HG02852 (cell line): ENCODE data around the gene CLDND2.
"Not testable (repeated sequence)": the region's sequence is repeated elsewhere in the genome, so short reads cannot be mapped to it uniquely, and the experiment has no call there.

ENCODE experiments used
- ATAC-seq: cut with Tn5 transposase; IDR thresholded peaks from one replicate; pipeline ENCODE4 v1.9.1; 2021; ENCODE audit warnings: mild to moderate bottlenecking, moderate library complexity; ENCODE audit not compliant: unreplicated experiment

CLDND2 gene, protein sequence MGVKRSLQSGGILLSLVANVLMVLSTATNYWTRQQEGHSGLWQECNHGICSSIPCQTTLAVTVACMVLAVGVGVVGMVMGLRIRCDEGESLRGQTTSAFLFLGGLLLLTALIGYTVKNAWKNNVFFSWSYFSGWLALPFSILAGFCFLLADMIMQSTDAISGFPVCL

DNA sequence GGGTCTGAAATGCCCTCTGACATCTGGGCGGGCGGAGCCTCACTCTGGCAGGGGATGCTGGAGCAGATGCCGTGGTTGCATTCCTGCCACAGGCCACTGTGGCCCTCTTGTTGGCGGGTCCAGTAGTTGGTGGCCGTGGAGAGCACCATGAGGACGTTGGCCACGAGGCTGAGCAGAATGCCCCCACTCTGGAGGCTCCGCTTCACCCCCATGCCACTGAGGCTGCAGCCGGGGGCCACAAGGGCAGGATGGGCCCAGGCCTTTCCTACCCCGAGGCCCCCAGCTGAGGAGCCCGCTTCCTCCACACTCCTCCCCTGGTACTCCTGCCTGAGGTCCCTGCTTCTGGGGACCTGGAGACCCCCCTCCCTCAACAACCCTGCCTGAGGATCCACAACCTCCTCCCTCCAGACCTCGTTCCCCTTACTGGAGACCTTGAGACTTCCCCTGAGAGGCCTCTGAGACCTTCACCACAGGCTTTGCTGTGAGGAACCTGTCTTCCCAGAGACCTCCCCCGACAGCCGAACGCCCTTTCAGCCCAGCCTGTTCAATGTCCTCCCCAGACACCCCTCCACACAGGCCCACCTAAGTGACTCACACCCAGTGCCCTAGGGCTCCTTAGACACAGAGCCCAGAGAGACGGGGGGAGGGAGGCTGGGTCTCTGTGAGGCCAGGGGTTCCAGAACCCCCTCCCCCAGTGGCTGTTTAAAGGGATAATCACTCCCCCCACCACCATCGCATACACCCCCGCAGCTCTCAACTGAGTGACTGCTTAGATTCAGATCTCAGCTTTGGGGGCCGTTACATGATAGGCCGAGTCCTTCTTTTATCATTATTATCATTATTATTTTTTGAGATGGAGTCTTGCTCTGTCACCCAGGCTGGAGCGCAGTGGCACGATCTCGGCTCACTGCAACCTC is at the start of gene CLDND2:
CLDND2 (minus strand) TSS at position 638 of the 917 bp plus-strand sequence; CDS start at position 212, 426 bp downstream.
- no peak for ATAC-seq

DNA sequence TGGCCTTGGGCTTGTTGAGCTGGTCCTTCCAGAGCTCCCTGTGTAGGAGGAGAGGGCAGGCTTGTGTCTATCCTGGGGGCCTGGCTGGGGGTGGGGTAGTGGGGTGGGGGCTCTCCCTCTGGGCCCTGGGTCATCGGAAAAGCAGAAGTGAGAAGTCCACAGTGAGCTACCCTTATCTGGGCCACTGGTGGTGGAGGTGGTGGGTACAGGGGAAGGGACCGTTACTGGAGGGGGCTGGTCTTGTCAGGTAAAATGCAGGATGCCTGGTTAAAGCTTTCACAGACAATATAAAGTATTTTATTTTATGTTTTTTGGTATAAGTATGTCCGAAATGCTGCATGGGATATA is 49.0 kb upstream of the CLDND2 start:
- ATAC-seq, result peak; percentile 24

DNA sequence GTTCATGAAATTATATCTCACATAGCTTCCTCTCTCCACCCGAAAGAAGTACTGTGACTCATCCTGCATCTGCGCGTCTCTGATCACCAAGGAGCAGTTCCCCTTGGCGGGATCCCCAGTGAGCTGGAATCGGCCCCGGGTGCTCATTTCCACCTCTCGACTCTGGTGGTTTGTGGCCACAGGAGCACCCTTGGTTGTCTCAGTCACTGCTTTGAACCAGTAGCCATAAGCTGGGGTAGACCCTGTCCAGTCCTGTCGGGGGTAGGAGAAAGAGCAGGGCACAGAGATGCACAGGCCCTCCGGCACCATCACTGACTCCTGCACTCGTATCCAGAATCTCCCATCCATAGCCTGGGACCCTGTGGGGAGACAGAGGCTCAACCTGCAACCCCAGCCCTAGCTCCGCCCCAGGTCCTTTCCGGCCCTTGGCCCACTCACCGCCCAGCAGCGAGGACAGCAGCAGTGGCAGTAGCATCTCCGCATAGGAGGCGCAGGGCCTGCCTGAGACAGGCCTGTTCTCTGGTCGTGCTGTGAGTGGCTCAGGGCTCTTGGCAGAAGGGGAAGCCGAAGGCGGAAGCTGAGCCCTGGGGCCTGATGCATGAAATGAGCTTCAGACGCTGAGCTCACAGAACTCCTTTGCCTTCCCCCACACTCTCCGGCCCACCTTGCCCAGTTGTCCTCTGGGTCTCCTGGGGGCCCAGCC is 48.5 kb upstream of the CLDND2 start, which contains the start of gene SIGLEC10:
SIGLEC10 (minus strand) TSS at position 536 of the 703 bp plus-strand sequence; CDS start at position 475, 61 bp downstream.
- ATAC-seq, result peak; percentile 66

DNA sequence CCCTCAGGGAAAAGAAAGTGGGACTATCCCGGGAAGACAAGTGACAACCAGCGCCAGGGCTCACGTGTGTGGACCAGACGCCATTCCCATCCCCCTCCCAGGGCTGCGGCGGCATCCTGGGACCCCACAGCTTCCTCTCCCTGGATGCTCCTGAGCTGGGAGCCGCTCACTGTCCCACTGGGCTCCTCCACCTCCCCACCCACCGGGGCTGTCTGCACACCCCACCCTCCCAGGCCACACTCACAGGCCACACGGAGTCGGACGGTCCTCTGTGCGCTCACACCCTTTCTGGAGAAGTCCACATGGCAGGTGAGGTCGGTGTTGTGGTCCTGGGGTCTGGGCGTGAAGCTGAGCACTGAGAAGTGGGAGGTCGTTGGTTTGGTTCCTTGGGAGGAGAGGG is 47.6 kb upstream of the CLDND2 start:
- ATAC-seq, result not testable (repeated sequence)

DNA sequence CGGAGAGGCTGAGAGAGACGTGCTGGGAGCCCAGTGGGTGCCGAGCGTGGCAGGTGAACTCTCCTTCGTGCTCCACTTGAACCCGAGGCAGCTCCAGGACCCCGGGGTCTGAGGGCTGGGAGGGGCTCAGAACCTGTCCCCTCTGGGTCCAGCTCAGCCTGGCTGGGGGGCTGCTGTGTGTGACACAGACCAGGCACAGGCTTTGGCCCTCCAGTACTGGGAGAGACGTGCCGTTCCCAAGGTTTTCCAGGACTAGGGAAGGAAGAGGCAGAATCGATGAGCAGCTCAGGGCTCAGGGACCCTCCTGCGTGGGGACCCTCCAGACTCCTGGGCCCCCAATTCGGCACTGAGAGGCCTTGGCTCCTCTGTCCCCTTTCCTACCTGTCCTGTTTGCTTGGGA is 46.4 kb upstream of the CLDND2 start:
- ATAC-seq, result no peak

DNA sequence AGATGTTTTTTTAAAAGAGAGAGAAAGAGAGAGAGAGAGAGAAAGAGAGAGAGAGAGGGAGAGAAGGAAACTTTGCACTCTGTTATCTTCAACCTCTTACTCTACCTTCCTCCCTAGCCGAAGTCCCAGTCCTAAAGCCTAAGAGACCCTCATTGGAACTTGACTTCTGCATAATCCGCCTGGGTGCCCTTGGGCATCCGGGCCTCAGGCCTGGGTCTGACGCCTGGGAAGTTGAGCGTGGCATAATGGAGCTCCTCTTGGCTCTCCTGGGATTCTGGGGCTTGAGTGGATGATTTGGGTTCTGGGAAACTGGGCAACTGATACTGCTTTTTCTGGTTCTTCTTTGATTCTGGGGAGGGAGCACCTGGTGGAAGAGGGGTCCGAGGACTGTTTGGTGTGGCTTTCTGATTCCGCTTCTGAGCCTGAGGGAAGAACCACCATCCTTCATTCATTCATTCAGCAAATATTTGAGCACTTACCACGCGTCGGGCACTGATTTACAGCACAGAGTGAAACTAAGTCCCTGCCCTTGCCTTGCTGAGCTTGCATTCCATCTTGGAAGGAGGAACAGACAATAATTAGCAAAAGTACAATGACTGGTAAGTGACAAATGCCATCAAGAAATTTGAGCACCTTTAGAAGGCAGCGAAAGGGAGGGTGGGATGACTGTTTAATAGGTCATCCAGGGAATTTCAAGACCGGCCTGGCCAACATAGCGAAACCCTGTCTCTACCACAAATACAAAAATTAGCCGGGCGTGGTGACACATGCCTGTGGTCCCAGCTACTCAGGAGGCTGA is 42.3 kb upstream of the CLDND2 start:
- no peak for ATAC-seq

DNA sequence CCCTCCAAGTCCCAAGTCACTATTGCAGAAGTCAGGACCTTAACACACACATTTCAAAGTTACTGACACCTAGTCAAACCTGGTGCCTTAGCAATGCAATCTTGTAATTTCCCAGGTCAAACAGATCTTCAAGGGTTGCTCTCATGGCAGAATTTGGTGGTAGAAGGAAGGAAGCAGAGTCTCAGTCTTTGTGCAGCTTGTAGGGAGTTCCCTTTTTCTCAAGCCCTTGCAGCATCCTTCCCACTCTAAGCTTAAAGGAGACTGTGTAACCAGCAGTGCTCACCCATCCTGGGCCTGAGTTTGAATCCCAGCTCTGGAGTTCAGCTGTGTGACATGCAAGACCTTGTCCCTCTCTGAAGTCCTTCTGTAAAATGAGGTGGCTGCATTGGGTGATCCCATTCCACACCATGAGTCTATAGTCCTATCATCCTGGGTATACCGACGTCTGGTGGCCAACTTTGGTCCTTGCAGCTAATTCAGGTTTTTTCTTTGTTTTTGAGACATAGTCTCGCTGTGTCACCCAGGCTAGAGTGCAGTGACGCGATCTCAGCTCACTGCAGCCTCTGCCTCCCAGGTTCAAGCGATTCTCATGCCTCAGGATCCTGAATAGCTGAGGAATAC is 38.8 kb upstream of the CLDND2 start:
- ATAC-seq, result no peak

DNA sequence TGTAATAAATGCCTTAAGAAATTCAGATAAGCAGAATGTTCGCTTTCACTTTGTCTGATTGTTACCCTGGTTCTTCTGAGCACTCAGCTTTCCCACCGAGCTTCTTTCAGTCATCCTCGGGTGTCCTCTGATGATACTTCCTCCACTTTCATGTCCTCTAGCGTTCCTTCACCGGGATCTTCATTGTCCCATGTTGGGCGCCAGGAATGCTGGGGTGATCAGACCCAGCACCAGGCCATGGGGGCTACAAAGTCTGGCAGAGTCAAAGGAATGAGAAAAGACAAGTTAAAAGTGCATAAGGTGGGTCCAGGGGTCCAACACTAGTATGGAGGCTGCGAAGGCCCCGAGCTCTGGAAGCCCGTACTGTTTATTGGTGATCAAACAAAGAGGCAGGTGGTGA is 33.3 kb upstream of the CLDND2 start:
- ATAC-seq, result no peak

DNA sequence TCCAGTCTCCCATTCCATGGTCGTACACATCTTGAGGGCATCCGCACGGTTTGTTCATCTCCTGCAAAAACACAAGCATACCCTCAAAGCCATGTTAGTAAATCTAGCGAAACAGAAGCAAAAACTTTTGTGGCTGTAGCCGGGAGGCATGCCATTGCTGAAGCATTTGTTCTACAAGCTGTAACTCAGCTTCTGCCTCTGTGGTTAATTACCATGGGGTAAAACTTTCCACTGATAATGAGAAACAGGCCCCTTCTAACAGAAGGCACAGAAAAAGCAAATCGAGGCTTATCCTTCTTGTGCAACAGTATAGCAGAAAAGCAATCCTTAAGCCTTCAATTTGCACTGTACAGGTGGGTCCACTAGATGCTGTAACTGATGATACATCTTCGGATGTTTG is 31.1 kb upstream of the CLDND2 start:
- not testable (repeated sequence) for ATAC-seq

DNA sequence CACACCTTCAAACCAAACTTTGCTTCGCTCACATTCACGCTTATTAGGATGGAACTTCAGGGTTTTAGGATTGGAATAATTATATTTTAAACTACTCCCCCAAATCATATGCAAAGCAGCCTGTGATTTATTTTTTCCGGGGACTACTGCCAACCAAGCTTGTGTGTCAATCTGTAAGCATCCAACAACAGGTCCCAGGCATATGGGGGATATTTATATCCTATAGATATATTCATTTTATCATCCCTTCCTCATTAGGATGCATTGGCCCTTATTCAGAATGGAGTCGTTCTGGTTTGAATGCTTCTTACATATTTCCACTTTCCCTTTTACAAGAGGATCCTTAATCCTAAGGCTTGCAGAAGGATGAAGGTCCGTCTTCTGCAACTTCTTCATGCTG is 30.4 kb upstream of the CLDND2 start:
- no peak for ATAC-seq

DNA sequence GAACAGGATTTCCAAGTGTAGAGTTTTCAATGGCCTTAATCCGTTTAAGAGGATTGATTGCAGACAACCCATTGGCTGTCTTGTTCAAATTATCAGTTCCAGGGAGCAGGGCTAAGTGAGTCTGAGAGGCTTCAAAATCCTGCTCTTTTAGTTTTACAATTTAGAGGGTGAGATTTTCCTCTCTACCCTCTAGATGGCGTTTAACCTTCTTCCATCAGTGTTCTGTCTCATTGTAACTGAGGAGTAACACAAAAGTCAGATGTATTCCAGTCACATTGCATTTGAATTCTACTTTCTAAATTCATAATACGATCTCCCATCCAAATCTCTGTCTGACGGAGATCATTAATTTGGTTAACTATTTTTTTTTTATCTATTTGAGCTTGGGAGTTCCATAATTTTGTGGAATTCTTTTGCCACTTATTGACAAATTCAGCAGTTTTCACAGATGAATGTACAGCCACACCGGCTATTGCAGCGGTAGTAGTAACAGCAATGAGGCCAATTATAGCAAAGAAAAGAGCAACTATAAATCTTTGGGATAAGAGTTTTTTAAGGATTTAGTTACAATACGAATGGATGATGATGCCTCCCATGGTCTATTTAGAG is 29.4 kb upstream of the CLDND2 start:
- no peak for ATAC-seq

DNA sequence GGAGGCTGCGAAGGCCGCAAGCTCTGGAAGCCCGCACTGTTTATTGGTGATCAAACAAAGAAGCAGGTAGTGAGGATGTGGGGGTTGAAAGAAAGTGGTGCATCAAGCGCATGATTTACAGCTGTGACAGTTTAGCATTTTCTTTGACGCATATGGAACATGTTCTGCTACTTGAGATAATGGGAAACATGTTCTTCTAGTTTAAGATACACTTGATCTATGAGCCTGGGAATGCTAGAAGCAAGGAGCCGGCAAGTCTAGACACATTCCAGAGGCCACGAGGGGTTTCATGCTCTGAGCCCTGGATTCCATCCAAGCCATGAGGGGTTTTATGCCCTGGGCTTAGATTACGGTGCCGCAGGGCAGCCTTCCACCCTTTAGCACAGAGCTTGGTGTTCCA is 28.6 kb upstream of the CLDND2 start:
- not testable (repeated sequence) for ATAC-seq

DNA sequence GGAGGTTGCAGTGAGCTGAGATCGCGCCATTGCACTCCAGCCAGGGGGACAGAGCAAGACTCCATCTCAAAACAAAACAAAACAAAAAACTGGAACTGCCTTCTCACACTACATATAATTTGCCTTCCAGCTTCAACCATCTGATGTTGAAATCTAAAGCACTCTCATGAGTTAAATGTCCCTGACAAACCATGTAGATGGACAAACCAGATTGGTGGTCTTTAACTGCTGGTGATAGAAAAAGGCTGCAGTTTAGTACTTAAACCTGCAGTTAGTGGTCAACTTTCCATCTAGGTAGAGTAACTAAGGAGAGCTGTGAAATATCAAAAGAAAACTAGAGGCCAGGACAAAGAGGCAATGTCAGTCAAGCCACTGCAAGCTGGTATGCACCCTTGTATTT is 27.4 kb upstream of the CLDND2 start:
- ATAC-seq, result no peak

DNA sequence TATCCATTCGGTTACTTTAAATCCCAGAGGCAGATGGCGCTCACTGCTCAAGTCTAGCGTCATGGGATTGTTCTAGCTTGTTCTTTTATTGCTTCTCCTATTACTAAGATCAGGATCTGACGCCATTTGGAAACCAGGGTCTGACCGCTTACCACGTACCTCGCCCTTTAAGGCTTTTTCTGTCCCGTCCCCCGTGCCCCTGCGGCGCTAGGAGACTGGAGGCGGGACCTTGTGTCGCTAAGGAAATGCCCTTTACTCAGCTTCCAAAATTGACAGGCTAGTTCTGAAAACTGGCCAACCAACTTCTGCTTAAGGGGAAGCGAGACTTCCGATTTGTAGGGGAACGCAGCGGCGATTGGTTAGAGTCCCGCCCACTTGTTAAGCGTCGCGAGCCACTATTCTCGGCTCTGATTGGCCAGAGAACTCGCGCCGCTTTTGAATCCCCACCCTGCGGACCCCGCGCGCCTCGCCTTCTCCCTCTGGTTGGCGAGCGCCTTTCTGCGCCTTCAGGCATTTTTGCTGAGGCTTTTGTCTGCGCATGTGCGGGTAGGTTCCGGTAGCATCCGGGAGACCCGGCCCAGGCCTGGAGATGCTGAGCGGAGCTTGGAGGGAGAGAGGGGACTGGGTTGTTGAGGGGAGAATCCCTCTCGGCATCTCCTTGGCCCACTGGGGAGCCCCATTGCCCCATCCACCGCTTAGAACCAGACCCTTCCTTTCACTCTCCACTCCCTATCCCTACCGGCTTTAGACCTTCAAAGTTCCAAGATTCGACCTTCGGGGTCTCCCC is 25.4 kb upstream of the CLDND2 start:
- peak; percentile 82 for ATAC-seq

DNA sequence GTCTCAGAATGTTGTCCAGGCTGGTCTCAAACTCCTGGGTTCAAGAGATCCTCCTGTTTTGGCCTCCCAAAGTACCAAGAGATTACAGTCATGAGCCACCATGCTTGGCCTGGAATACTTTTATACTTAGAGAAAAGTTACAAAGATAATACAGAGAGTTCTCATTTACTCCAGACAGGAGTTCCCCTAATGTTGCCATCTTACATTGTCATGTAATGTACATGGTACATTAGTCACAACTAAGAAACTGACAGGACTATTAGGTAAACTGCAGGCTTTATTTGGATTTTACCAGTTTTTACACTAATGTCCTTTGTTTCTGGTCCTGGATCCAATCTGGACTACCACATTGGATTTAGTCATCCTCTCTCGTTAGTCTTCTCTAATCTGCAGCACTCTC is 23.9 kb upstream of the CLDND2 start:
- ATAC-seq, result no peak

DNA sequence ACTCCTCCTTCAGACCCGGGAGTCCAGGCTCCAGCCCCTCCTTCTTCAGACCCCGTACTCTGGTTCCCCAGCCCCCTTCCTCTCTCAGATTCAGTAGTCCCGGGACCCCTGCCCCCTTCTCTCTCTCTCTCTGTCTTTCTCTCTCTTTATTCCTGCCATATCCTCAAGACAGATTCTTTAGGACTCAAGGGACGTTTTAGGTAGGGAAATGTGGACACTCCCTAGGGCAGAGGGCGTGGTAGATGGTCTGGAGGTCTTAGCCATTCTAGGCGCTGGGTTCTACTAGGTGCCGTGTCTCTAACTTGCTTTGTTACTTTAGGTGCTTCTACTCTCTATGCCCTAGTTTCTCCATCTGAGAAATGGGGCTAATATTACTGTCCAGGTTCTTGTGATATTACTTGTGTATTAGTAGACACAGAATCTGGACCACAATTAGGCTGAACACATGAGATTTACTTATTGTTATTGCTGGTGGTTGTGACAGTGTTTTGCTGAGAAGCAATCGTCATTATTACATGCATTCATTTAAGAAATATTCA is 22.3 kb upstream of the CLDND2 start:
- no peak for ATAC-seq

DNA sequence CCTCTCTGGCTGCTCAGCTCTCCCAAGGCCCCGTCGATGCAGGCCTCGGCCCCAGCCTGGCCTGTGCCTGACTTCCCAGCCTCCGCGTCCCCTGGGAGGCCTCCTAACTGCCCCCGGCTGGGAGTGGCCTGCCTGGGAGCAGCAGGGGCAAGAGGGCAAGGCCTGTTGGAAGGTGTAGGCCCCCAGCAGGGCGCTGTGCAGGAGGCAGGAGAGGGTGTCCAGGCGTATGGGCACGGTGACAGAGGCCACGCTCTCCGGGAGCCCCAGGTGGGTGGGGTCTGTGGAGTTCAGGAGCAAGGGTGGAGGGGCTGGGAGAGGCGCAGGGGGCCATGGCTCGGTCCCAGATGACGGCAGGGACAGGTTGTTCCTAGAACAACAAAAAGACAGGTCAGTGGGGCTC is 20.3 kb upstream of the CLDND2 start:
- ATAC-seq, result no peak

DNA sequence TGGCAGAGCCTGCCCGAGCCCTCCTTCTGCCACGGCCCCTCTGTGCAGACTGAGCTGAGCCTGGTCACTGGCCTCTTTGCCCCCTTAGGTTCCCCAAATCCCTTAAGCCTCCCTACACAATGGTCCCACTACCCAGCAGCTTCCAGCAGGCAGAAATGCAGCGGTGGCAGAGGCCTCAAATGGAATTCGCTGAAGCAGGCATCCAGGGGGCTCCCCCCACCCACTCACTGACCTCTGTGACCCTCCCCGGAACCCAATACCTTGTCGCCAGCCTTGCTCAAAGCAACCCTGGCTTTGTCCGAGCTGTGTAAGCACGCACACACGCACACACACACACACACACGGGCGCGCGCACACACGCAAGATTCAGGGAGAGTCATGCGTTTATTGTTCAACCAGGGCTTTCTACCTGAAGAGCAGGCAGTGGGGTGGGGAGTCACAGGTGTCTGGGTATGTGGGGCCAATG is 19.2 kb upstream of the CLDND2 start, which contains the start of gene LIM2:
LIM2 (minus strand) TSS at position 51 of the 466 bp plus-strand sequence. CDS start 531 bp downstream, outside the sequence.
- ATAC-seq, result no peak
